GM23338 (cell line): ENCODE data around the gene RNASE11. TPM values are rescaled to one million over a fixed set of nuclear protein-coding genes. Genes with fewer than 3 reads are reported as not detected.

Experiments
- ATAC-seq: fragments of 200-7000 bp; cut with Tn5 transposase; 3 replicates; pipeline ENCODE4 v1.9.1; 2020
- DNase-seq: peaks from one replicate; pipeline ENCODE4 v3.0.0-alpha.2; 2015; ENCODE audit warnings: low spot score
- H2AFZ ChIP-seq: fragments of 200-600 bp; sonication (generic); 2 replicates; pipeline ENCODE4 v1.8.0; 2016; ENCODE audit warnings: antibody characterized with exemption, mild to moderate bottlenecking, moderate library complexity
- H3F3A ChIP-seq: fragments of 200-600 bp; sonication (generic); replicated peaks from 2 replicates; pipeline ENCODE4 v1.8.0; 2017; ENCODE audit warnings: antibody characterized with exemption, mixed run types, low read depth
- H3K27ac ChIP-seq: fragments of 200-600 bp; sonication (generic); 2 replicates; pipeline ENCODE4 v1.6.1; 2016; ENCODE audit warnings: low read depth
- H3K27me3 ChIP-seq: fragments of 200-600 bp; sonication (generic); 2 replicates; pipeline ENCODE4 v1.8.0; 2016; ENCODE audit warnings: mild to moderate bottlenecking, mixed run types, moderate library complexity; ENCODE audit not compliant: insufficient read depth
- H3K36me3 ChIP-seq: fragments of 200-600 bp; sonication (generic); 2 replicates; pipeline ENCODE4 v1.8.0; 2016; ENCODE audit warnings: mild to moderate bottlenecking; ENCODE audit not compliant: insufficient read depth
- H3K4me1 ChIP-seq: fragments of 200-600 bp; sonication (generic); 2 replicates; pipeline ENCODE4 v1.8.0; 2016; ENCODE audit warnings: mild to moderate bottlenecking, moderate library complexity; ENCODE audit not compliant: insufficient read depth
- H3K4me2 ChIP-seq: fragments of 200-600 bp; sonication (generic); 2 replicates; pipeline ENCODE4 v1.7.1; 2017; ENCODE audit warnings: mixed run types
- H3K4me3 ChIP-seq: fragments of 200-600 bp; sonication (generic); 2 replicates; pipeline ENCODE4 v1.6.1; 2016; ENCODE audit warnings: mixed run types
- H3K79me2 ChIP-seq: fragments of 200-600 bp; sonication (generic); replicated peaks from 2 replicates; pipeline ENCODE4 v1.8.0; 2017; ENCODE audit warnings: mild to moderate bottlenecking; ENCODE audit not compliant: insufficient read depth
- H3K9me2 ChIP-seq: fragments of 200-600 bp; sonication (generic); 2 replicates; pipeline ENCODE4 v1.8.0; 2017; ENCODE audit not compliant: insufficient read depth
- H4K20me1 ChIP-seq: fragments of 200-600 bp; sonication (generic); replicated peaks from 2 replicates; pipeline ENCODE4 v1.8.0; 2017; ENCODE audit warnings: mild to moderate bottlenecking; ENCODE audit not compliant: insufficient read depth
- H3K27ac Mint-ChIP-seq: 2 replicates; pipeline ENCODE4 v1.8.0; 2020; ENCODE audit warnings: inconsistent platforms, mild to moderate bottlenecking, moderate library complexity, mixed read lengths
- H3K27me3 Mint-ChIP-seq: 3 replicates; pipeline ENCODE4 v1.8.0; 2022; ENCODE audit warnings: low read depth, mild to moderate bottlenecking, moderate library complexity, mixed read lengths, inconsistent platforms; ENCODE audit not compliant: insufficient read depth, poor library complexity
- H3K36me3 Mint-ChIP-seq: 3 replicates; pipeline ENCODE4 v1.8.0; 2021; ENCODE audit warnings: low read depth, mild to moderate bottlenecking, inconsistent platforms, moderate library complexity, mixed read lengths
- H3K4me1 Mint-ChIP-seq: 3 replicates; pipeline ENCODE4 v1.8.0; 2020; ENCODE audit warnings: mild to moderate bottlenecking, inconsistent platforms, mixed read lengths
- H3K4me3 Mint-ChIP-seq: 3 replicates; pipeline ENCODE4 v1.8.0; 2021; ENCODE audit warnings: moderate library complexity, mild to moderate bottlenecking, inconsistent platforms, mixed read lengths
- H3K9me3 Mint-ChIP-seq: 3 replicates; pipeline ENCODE4 v1.8.0; 2020; ENCODE audit warnings: moderate library complexity, mild to moderate bottlenecking, inconsistent platforms, mixed read lengths
- CREB1 ChIP-seq: fragments of 250-450 bp; sonication (Bioruptor Pico); IDR thresholded peaks from 2 replicates; pipeline ENCODE4 v1.5.0; 2020; ENCODE audit warnings: low read depth, mild to moderate bottlenecking, moderate library complexity
- EZH2 ChIP-seq: fragments of 200-600 bp; sonication (generic); IDR thresholded peaks from one replicate; pipeline ENCODE4 v1.8.0; 2017; ENCODE audit warnings: antibody characterized with exemption, mild to moderate bottlenecking, low read depth; ENCODE audit not compliant: unreplicated experiment
- EZH2phosphoT487 ChIP-seq: fragments of 200-600 bp; sonication (generic); IDR thresholded peaks from one replicate; pipeline ENCODE4 v1.8.1; 2018; ENCODE audit warnings: antibody characterized with exemption; ENCODE audit not compliant: unreplicated experiment
- POLR2AphosphoS5 ChIP-seq: IDR thresholded peaks from 2 replicates; pipeline ENCODE4 v1.6.1; 2016; ENCODE audit warnings: antibody characterized with exemption, low read depth
- STAT1 ChIP-seq: IDR thresholded peaks from one replicate; pipeline ENCODE4 v1.6.1; 2016; ENCODE audit warnings: antibody characterized with exemption; ENCODE audit not compliant: unreplicated experiment
- ZNF114 ChIP-seq: fragments of 250-450 bp; sonication (Bioruptor Pico); IDR thresholded peaks from 2 replicates; pipeline ENCODE4 v1.5.0; 2020; ENCODE audit warnings: mild to moderate bottlenecking, moderate library complexity
- polyA plus RNA-seq: library from polyadenylated mRNA; unstranded; fragments of >200 nt; fragmentation: Nextera tagmentation; extraction: Ambion mirVana; gene quantifications from 2 replicates; pipeline ENCODE4 v1.2.1, GENCODE V29; 2016
- total RNA-seq: library from RNA; depleted of rRNA; stranded (reverse); fragments of >200 nt; shearing (Covaris generic); gene quantifications from 2 replicates; pipeline ENCODE4 v1.2.3, GENCODE V29; 2014
- TF ChIP-seq, protein P1 (sequence below): fragments of 250-450 bp; sonication (Bioruptor Pico); IDR thresholded peaks from 2 replicates; pipeline ENCODE4 v1.5.0; 2020; ENCODE audit warnings: mild to moderate bottlenecking, moderate library complexity
- TF ChIP-seq, protein P2 (sequence below), 2 experiments: fragments of 200-600 bp in 1 of 2; sonication (generic) in 1 of 2; conservative IDR thresholded peaks; 2 replicates each; pipeline versions ENCODE4 v1.5.1 to v1.6.1; 2016 to 2017; ENCODE audit warnings: antibody characterized with exemption in 2 of 2, low read depth in 2 of 2, mild to moderate bottlenecking in 2 of 2, moderate library complexity in 1 of 2
- TF ChIP-seq, protein P3 (sequence below): IDR thresholded peaks from one replicate; pipeline ENCODE4 v1.6.1; 2018; ENCODE audit warnings: antibody characterized with exemption; ENCODE audit not compliant: unreplicated experiment

RNASE11 gene
- total and polyA plus RNA-seq, 2 experiments from 2014 or later, result not detected

DNA sequence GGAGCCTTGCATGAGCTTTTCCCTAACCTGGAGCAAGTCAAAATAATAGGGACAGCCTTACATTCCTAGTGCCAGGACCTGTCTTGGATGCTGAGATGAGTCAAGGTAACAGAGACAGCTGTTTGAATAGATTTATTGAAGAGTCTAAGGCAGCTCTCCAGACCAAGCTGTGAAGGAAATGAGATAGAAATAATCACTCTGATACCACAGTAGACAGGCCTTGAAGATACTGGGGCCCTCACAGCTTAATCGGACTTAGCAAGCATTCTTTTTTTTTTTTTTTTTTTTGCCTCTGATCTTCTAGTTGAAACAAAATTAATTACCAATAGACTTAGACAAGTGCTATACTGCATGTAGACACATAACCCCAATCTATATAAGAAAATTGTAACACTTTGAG, 23.8 kb downstream of the RNASE11 start:
- no peaks in the 10 kb centered on the region for H4K20me1 ChIP-seq
- peaks cover 7% of the 10 kb centered on the region; the same call in 1 of the 2 replicates for H3K9me2 ChIP-seq
- no peak for ATAC-seq
- peaks cover 28% of the 10 kb centered on the region for H3K4me1 Mint-ChIP-seq
- H3K4me2 ChIP-seq, result no peak overlapping the region
- H3K36me3 ChIP-seq, result no peaks in the 10 kb centered on the region; the same call in 1 of the 2 replicates
- no peak overlapping the region for H3K27ac ChIP-seq
- H3K9me3 Mint-ChIP-seq, result peaks cover 13% of the 10 kb centered on the region
- H3K36me3 Mint-ChIP-seq, result peaks cover 16% of the 10 kb centered on the region
- no peak for TF ChIP-seq EZH2
- no peak overlapping the region; the same call in 1 of the 2 replicates for H3K27ac Mint-ChIP-seq
- H3K4me3 Mint-ChIP-seq, result no peak overlapping the region
- H3K27me3 ChIP-seq, result no peaks in the 10 kb centered on the region
- DNase-seq, result no peak
- no peak overlapping the region for H2AFZ ChIP-seq
- H3K4me3 ChIP-seq, result no peak overlapping the region
- no peaks in the 10 kb centered on the region for H3K27me3 Mint-ChIP-seq
- peaks cover 25% of the 10 kb centered on the region for H3K4me1 ChIP-seq
- peaks cover 2% of the 10 kb centered on the region for H3F3A ChIP-seq
- no peaks in the 10 kb centered on the region for H3K79me2 ChIP-seq

GRCh38 chr14:20560961-20561360, 26.8 kb downstream of the RNASE11 start, which contains the start of gene RNASE9:
RNASE9 (minus strand) TSS chr14:20561047.
- peak within 1 kb of the TSS; percentile 92 for H3K27ac Mint-ChIP-seq
- Histone ChIP-seq H3K4me2 (peak within 1 kb of the TSS; percentile 48), H3F3A (peaks cover 13% of the 10 kb centered on the region), H3K27me3 (no peaks in the 10 kb centered on the region), H4K20me1 (no peaks in the 10 kb centered on the region), H3K9me2 (no peaks in the 10 kb centered on the region), H2AFZ (no peak within 1 kb of the TSS), H3K4me1 (peaks cover 41% of the 10 kb centered on the region), H3K27ac (peak within 1 kb of the TSS; percentile 91), H3K4me3 (0 out of 2 replicates have a peak within 1 kb of the TSS, but pooled peaks have one; percentile 6), H3K79me2 (no peaks in the 10 kb centered on the region), H3K36me3 (no peaks in the 10 kb centered on the region)
- no peaks in the 10 kb centered on the region for H3K36me3 Mint-ChIP-seq
- H3K27me3 Mint-ChIP-seq, result no peaks in the 10 kb centered on the region
- ATAC-seq (no peak), DNase-seq (peak; percentile 36)
- peak within 1 kb of the TSS; percentile 21; the same call in 1 of the 3 replicates for H3K4me3 Mint-ChIP-seq
- H3K9me3 Mint-ChIP-seq, result no peaks in the 10 kb centered on the region
- peaks cover 42% of the 10 kb centered on the region for H3K4me1 Mint-ChIP-seq
- TF ChIP-seq STAT1 (no peak), EZH2 (no peak), CREB1 (CRISPR knock-in tag) (no peak), POLR2AphosphoS5 (no peak), ZNF114 (no peak), EZH2phosphoT487 (no peak)
- TF ChIP-seq, protein P1, sequence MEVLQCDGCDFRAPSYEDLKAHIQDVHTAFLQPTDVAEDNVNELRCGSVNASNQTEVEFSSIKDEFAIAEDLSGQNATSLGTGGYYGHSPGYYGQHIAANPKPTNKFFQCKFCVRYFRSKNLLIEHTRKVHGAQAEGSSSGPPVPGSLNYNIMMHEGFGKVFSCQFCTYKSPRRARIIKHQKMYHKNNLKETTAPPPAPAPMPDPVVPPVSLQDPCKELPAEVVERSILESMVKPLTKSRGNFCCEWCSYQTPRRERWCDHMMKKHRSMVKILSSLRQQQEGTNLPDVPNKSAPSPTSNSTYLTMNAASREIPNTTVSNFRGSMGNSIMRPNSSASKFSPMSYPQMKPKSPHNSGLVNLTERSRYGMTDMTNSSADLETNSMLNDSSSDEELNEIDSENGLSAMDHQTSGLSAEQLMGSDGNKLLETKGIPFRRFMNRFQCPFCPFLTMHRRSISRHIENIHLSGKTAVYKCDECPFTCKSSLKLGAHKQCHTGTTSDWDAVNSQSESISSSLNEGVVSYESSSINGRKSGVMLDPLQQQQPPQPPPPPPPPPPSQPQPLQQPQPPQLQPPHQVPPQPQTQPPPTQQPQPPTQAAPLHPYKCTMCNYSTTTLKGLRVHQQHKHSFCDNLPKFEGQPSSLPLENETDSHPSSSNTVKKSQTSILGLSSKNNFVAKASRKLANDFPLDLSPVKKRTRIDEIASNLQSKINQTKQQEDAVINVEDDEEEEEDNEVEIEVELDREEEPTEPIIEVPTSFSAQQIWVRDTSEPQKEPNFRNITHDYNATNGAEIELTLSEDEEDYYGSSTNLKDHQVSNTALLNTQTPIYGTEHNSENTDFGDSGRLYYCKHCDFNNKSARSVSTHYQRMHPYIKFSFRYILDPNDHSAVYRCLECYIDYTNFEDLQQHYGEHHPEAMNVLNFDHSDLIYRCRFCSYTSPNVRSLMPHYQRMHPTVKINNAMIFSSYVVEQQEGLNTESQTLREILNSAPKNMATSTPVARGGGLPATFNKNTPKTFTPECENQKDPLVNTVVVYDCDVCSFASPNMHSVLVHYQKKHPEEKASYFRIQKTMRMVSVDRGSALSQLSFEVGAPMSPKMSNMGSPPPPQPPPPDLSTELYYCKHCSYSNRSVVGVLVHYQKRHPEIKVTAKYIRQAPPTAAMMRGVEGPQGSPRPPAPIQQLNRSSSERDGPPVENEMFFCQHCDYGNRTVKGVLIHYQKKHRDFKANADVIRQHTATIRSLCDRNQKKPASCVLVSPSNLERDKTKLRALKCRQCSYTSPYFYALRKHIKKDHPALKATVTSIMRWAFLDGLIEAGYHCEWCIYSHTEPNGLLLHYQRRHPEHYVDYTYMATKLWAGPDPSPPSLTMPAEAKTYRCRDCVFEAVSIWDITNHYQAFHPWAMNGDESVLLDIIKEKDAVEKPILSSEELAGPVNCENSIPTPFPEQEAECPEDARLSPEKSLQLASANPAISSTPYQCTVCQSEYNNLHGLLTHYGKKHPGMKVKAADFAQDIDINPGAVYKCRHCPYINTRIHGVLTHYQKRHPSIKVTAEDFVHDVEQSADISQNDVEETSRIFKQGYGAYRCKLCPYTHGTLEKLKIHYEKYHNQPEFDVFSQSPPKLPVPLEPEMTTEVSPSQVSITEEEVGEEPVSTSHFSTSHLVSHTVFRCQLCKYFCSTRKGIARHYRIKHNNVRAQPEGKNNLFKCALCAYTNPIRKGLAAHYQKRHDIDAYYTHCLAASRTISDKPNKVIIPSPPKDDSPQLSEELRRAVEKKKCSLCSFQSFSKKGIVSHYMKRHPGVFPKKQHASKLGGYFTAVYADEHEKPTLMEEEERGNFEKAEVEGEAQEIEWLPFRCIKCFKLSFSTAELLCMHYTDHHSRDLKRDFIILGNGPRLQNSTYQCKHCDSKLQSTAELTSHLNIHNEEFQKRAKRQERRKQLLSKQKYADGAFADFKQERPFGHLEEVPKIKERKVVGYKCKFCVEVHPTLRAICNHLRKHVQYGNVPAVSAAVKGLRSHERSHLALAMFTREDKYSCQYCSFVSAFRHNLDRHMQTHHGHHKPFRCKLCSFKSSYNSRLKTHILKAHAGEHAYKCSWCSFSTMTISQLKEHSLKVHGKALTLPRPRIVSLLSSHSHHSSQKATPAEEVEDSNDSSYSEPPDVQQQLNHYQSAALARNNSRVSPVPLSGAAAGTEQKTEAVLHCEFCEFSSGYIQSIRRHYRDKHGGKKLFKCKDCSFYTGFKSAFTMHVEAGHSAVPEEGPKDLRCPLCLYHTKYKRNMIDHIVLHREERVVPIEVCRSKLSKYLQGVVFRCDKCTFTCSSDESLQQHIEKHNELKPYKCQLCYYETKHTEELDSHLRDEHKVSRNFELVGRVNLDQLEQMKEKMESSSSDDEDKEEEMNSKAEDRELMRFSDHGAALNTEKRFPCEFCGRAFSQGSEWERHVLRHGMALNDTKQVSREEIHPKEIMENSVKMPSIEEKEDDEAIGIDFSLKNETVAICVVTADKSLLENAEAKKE (CRISPR knock-in tag), result no peak
- TF ChIP-seq, protein P2, sequence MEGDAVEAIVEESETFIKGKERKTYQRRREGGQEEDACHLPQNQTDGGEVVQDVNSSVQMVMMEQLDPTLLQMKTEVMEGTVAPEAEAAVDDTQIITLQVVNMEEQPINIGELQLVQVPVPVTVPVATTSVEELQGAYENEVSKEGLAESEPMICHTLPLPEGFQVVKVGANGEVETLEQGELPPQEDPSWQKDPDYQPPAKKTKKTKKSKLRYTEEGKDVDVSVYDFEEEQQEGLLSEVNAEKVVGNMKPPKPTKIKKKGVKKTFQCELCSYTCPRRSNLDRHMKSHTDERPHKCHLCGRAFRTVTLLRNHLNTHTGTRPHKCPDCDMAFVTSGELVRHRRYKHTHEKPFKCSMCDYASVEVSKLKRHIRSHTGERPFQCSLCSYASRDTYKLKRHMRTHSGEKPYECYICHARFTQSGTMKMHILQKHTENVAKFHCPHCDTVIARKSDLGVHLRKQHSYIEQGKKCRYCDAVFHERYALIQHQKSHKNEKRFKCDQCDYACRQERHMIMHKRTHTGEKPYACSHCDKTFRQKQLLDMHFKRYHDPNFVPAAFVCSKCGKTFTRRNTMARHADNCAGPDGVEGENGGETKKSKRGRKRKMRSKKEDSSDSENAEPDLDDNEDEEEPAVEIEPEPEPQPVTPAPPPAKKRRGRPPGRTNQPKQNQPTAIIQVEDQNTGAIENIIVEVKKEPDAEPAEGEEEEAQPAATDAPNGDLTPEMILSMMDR (conservative IDR thresholded peaks at IDR 0.05; ENCODE audit: low read depth in 2 of 2), result no peak
- TF ChIP-seq, protein P3, sequence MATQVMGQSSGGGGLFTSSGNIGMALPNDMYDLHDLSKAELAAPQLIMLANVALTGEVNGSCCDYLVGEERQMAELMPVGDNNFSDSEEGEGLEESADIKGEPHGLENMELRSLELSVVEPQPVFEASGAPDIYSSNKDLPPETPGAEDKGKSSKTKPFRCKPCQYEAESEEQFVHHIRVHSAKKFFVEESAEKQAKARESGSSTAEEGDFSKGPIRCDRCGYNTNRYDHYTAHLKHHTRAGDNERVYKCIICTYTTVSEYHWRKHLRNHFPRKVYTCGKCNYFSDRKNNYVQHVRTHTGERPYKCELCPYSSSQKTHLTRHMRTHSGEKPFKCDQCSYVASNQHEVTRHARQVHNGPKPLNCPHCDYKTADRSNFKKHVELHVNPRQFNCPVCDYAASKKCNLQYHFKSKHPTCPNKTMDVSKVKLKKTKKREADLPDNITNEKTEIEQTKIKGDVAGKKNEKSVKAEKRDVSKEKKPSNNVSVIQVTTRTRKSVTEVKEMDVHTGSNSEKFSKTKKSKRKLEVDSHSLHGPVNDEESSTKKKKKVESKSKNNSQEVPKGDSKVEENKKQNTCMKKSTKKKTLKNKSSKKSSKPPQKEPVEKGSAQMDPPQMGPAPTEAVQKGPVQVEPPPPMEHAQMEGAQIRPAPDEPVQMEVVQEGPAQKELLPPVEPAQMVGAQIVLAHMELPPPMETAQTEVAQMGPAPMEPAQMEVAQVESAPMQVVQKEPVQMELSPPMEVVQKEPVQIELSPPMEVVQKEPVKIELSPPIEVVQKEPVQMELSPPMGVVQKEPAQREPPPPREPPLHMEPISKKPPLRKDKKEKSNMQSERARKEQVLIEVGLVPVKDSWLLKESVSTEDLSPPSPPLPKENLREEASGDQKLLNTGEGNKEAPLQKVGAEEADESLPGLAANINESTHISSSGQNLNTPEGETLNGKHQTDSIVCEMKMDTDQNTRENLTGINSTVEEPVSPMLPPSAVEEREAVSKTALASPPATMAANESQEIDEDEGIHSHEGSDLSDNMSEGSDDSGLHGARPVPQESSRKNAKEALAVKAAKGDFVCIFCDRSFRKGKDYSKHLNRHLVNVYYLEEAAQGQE, result no peak
